Measurements from ENCODE around the gene INSL3.

GRCh38 chr19:17841371-17841809 is 20.1 kb upstream of the INSL3 start:
- no peak for TF ChIP-seq CTCF (conservative IDR thresholded peaks at IDR 0.05; ENCODE audit: low read length)
- no peak for TF ChIP-seq EZH2phosphoT487 (IDR thresholded peaks at IDR 0.05; ENCODE audit: borderline replicate concordance)
